Activated CD4-positive, alpha-beta T cell treated with anti-CD3 and anti-CD28 coated beads for 36 hours (primary cell): ENCODE results near the gene TPCN1. TPM values are rescaled to one million over a fixed set of nuclear protein-coding genes. Genes with fewer than 3 reads are reported as not detected.

Experiments used
- ATAC-seq: fragments of 200-7000 bp; cut with Tn5 transposase; one replicate; pipeline ENCODE4 v1.10.0; 2021; ENCODE audit warnings: mild to moderate bottlenecking, moderate library complexity
- CTCF ChIA-PET: fragments of 350-600 bp; sonication (Branson Sonifier 250); formaldehyde crosslinking; loops from one replicate; lab custom pipeline; 2021; ENCODE audit warnings: antibody characterized with exemption; lab: Charles Lee
- POLR2A ChIA-PET: fragments of 350-600 bp; sonication (Branson Sonifier 250); formaldehyde crosslinking; loops from one replicate; lab custom pipeline; 2021; ENCODE audit warnings: antibody characterized with exemption, inconsistent platforms; lab: Charles Lee
- DNase-seq: peaks from one replicate; pipeline ENCODE4 v3.0.0-alpha.2; 2020
- H3K27ac Mint-ChIP-seq: one replicate; pipeline ENCODE4 v1.8.0; 2021; ENCODE audit warnings: mixed read lengths
- H3K27me3 Mint-ChIP-seq: one replicate; pipeline ENCODE4 v1.8.0; 2021; ENCODE audit warnings: mixed read lengths
- H3K36me3 Mint-ChIP-seq: one replicate; pipeline ENCODE4 v1.8.0; 2021; ENCODE audit warnings: low read depth, mixed read lengths
- H3K4me1 Mint-ChIP-seq: one replicate; pipeline ENCODE4 v1.8.0; 2021; ENCODE audit warnings: mixed read lengths
- H3K4me3 Mint-ChIP-seq: one replicate; pipeline ENCODE4 v1.8.0; 2021; ENCODE audit warnings: mild to moderate bottlenecking, moderate library complexity, mixed read lengths
- H3K9me3 Mint-ChIP-seq: one replicate; pipeline ENCODE4 v1.8.0; 2021; ENCODE audit warnings: low read depth, mixed read lengths
- intact Hi-C, 2 experiments: fragments of 100-400 bp; cut with DNase I in 1 of 2; cut with micrococcal nuclease in 1 of 2; formaldehyde crosslinking; loops; one replicate each; pipeline versions ENCODE4 v1.14.2 to v1.15.1; 2022 to 2024; cut with DNase I, micrococcal nuclease
- total RNA-seq, 2 experiments: library from RNA; stranded (reverse); gene quantifications; one replicate each; pipeline ENCODE4 v1.2.3, GENCODE V29; 2021

The TPCN1 gene
- total RNA-seq, 2 experiments from 2014 or later: 35.5 to 37.0 TPM

GRCh38 chr12:113332688-113333417, 111.6 kb downstream of the TPCN1 start:
- DNase-seq (no peak), ATAC-seq (no peak)
- CTCF ChIA-PET: interaction anchor here (0.6 to 1.3 kb wide), 4 partner anchors 9 to 739 kb away, joined by 3 to 4 read pairs (median 3); no protein-coding TSS in a partner anchor
- Mint-ChIP-seq H3K27ac (peak overlapping the region; percentile 4), H3K36me3 (peaks cover 18% of the 10 kb centered on the region), H3K9me3 (no peaks in the 10 kb centered on the region), H3K4me1 (peaks cover 28% of the 10 kb centered on the region), H3K4me3 (peak overlapping the region; percentile 89), H3K27me3 (no peaks in the 10 kb centered on the region)
- POLR2A ChIA-PET: interaction anchor here (0.8 kb wide), 1 partner anchor 34 kb away, joined by 3 read pairs; no protein-coding TSS in a partner anchor
- intact Hi-C loops: loop anchor here in 1 of 2 experiments (10.0 kb wide), 1 partner anchor 148 kb away; the partner anchor contains the start of genes DDX54 and RITA1

GRCh38 chr12:113333418-113333750, 112.1 kb downstream of the TPCN1 start:
- H3K9me3 Mint-ChIP-seq: no peaks in the 10 kb centered on the region
- intact Hi-C loops: loop anchor here in 1 of 2 experiments (10.0 kb wide), 1 partner anchor 149 kb away; the partner anchor contains the start of genes DDX54 and RITA1
- CTCF ChIA-PET: interaction anchor here (0.6 to 1.1 kb wide), 2 partner anchors 100 to 738 kb away, joined by 3 read pairs; no protein-coding TSS in a partner anchor
- peaks cover 16% of the 10 kb centered on the region for H3K36me3 Mint-ChIP-seq
- ATAC-seq (no peak), DNase-seq (no peak)
- no peaks in the 10 kb centered on the region for H3K27me3 Mint-ChIP-seq
- POLR2A ChIA-PET: interaction anchor here (0.8 kb wide), 1 partner anchor 35 kb away, joined by 3 read pairs; no protein-coding TSS in a partner anchor
- no peak overlapping the region for H3K27ac Mint-ChIP-seq
- peaks cover 25% of the 10 kb centered on the region for H3K4me1 Mint-ChIP-seq
- peak overlapping the region; percentile 89 for H3K4me3 Mint-ChIP-seq

GRCh38 chr12:113333877-113334785, 112.9 kb downstream of the TPCN1 start:
- H3K27ac Mint-ChIP-seq: peak overlapping the region; percentile 76
- H3K4me1 Mint-ChIP-seq: peaks cover 20% of the 10 kb centered on the region
- peaks cover 14% of the 10 kb centered on the region for H3K36me3 Mint-ChIP-seq
- H3K27me3 Mint-ChIP-seq: no peaks in the 10 kb centered on the region
- no peaks in the 10 kb centered on the region for H3K9me3 Mint-ChIP-seq
- CTCF ChIA-PET: interaction anchor here (1.0 to 1.2 kb wide), 4 partner anchors 91 to 159 kb away, joined by 3 to 4 read pairs (median 3); no protein-coding TSS in a partner anchor
- peak overlapping the region; percentile 89 for H3K4me3 Mint-ChIP-seq
- DNase-seq (peak; percentile 17), ATAC-seq (peak; percentile 14)
- POLR2A ChIA-PET: interaction anchor here (0.6 kb wide), 1 partner anchor 468 kb away, joined by 3 read pairs; no protein-coding TSS in a partner anchor
- intact Hi-C loops: loop anchor here (1.0 to 10.0 kb wide), 4 partner anchors 91 to 633 kb away; partner anchors contain the start of genes DDX54 (in 1 of the 2), RBM19 (in 1 of the 2) and RITA1 (in 1 of the 2)

- peak within 1 kb of the TSS; percentile 76 for H3K27ac Mint-ChIP-seq
- peaks cover 17% of the 10 kb centered on the region for H3K4me1 Mint-ChIP-seq
- DNase-seq (peak; percentile 92), ATAC-seq (peak; percentile 98)
- peaks cover 14% of the 10 kb centered on the region for H3K36me3 Mint-ChIP-seq
- H3K9me3 Mint-ChIP-seq: no peaks in the 10 kb centered on the region
- CTCF ChIA-PET: interaction anchor here (1.0 to 1.2 kb wide), 5 partner anchors 23 to 160 kb away, joined by 3 to 4 read pairs (median 3); no protein-coding TSS in a partner anchor
- no peaks in the 10 kb centered on the region for H3K27me3 Mint-ChIP-seq
- peak within 1 kb of the TSS; percentile 89 for H3K4me3 Mint-ChIP-seq
- POLR2A ChIA-PET: interaction anchor here (0.6 to 0.7 kb wide), 3 partner anchors 54 to 467 kb away, joined by 3 to 4 read pairs (median 3); no protein-coding TSS in a partner anchor
- intact Hi-C loops: loop anchor here (1.0 to 10.0 kb wide), 9 partner anchors 23 to 632 kb away; partner anchors contain the start of genes DDX54 (in 2 of the 2), PLBD2 (in 2 of the 2), RITA1 (in 2 of the 2) and RBM19 (in 1 of the 2)
Observed at GRCh38 chr12:113334786-113335539, 113.7 kb downstream of the TPCN1 start, which contains the start of gene SLC8B1. Gene SLC8B1, minus strand, starts transcription at chr12:113335109. Its CDS starts 2,231 bp downstream, at chr12:113332878.

- POLR2A ChIA-PET: no interaction called here
Observed at GRCh38 chr12:113339540-113339939, 118.3 kb downstream of the TPCN1 start.

GRCh38 chr12:113340061-113340460, 118.8 kb downstream of the TPCN1 start:
- Mint-ChIP-seq H3K27ac (no peak overlapping the region), H3K27me3 (no peaks in the 10 kb centered on the region), H3K4me1 (no peaks in the 10 kb centered on the region), H3K9me3 (no peaks in the 10 kb centered on the region), H3K4me3 (no peak overlapping the region), H3K36me3 (no peaks in the 10 kb centered on the region)
- ATAC-seq (no peak), DNase-seq (no peak)
- POLR2A ChIA-PET: no interaction called here
- CTCF ChIA-PET: no interaction called here
- intact Hi-C loops: no loop called here

More at GRCh38 chr12:113339540-113339939, 118.3 kb downstream of the TPCN1 start:
- Mint-ChIP-seq H3K9me3 (no peaks in the 10 kb centered on the region), H3K4me1 (no peaks in the 10 kb centered on the region), H3K27me3 (no peaks in the 10 kb centered on the region), H3K27ac (no peak overlapping the region), H3K36me3 (no peaks in the 10 kb centered on the region), H3K4me3 (no peak overlapping the region)
- ATAC-seq (no peak), DNase-seq (no peak)
- intact Hi-C loops: loop anchor here in 1 of 2 experiments (10.0 kb wide), 1 partner anchor 155 kb away; the partner anchor contains the start of genes DDX54 and RITA1
- CTCF ChIA-PET: no interaction called here

- Mint-ChIP-seq H3K27me3 (no peaks in the 10 kb centered on the region), H3K4me3 (no peak overlapping the region), H3K27ac (no peak overlapping the region), H3K9me3 (no peaks in the 10 kb centered on the region), H3K36me3 (no peaks in the 10 kb centered on the region), H3K4me1 (no peaks in the 10 kb centered on the region)
- no peak for ATAC-seq
- no peak for DNase-seq
- intact Hi-C loops: no loop called here
- ChIA-PET POLR2A (no interaction called here), CTCF (no interaction called here)
Observed at GRCh38 chr12:113341535-113341934, 120.3 kb downstream of the TPCN1 start.

GRCh38 chr12:113345318-113345717, 124.1 kb downstream of the TPCN1 start:
- H3K4me3 Mint-ChIP-seq: no peak overlapping the region
- H3K4me1 Mint-ChIP-seq: no peaks in the 10 kb centered on the region
- intact Hi-C loops: no loop called here
- no peak for DNase-seq
- no peak for ATAC-seq
- H3K9me3 Mint-ChIP-seq: no peaks in the 10 kb centered on the region
- H3K36me3 Mint-ChIP-seq: no peaks in the 10 kb centered on the region
- ChIA-PET POLR2A (no interaction called here), CTCF (no interaction called here)
- H3K27me3 Mint-ChIP-seq: peaks cover under 1% of the 10 kb centered on the region
- H3K27ac Mint-ChIP-seq: no peak overlapping the region

GRCh38 chr12:113346353-113346752, 125.1 kb downstream of the TPCN1 start:
- no peaks in the 10 kb centered on the region for H3K9me3 Mint-ChIP-seq
- DNase-seq: no peak
- CTCF ChIA-PET: no interaction called here
- H3K4me3 Mint-ChIP-seq: no peak overlapping the region
- no peaks in the 10 kb centered on the region for H3K36me3 Mint-ChIP-seq
- peaks cover 4% of the 10 kb centered on the region for H3K27me3 Mint-ChIP-seq
- POLR2A ChIA-PET: no interaction called here
- peaks cover 2% of the 10 kb centered on the region for H3K4me1 Mint-ChIP-seq
- H3K27ac Mint-ChIP-seq: no peak overlapping the region
- intact Hi-C loops: no loop called here
- ATAC-seq: no peak

GRCh38 chr12:113347107-113347506, 125.8 kb downstream of the TPCN1 start:
- Mint-ChIP-seq H3K4me1 (peaks cover 2% of the 10 kb centered on the region), H3K36me3 (no peaks in the 10 kb centered on the region), H3K4me3 (no peak overlapping the region), H3K27ac (no peak overlapping the region), H3K27me3 (peaks cover 4% of the 10 kb centered on the region), H3K9me3 (no peaks in the 10 kb centered on the region)
- intact Hi-C loops: no loop called here
- POLR2A ChIA-PET: no interaction called here
- no peak for ATAC-seq
- CTCF ChIA-PET: no interaction called here
- no peak for DNase-seq
